ENCODE data around the gene TLE1. TPM values are rescaled to one million over a fixed set of nuclear protein-coding genes. Genes with fewer than 3 reads are reported as not detected.

The TLE1 gene
- total RNA-seq, 1 experiment from 2014 or later, result 21.9 TPM

- Mint-ChIP-seq H3K27me3 (ENCODE audit: insufficient read depth, unreplicated experiment) (no peaks in the 10 kb centered on the region), H3K9me3 (ENCODE audit: unreplicated experiment) (no peaks in the 10 kb centered on the region), H3K4me1 (ENCODE audit: insufficient read depth, unreplicated experiment) (peaks cover 11% of the 10 kb centered on the region), H3K27ac (ENCODE audit: low read depth, unreplicated experiment) (no peak overlapping the region), H3K36me3 (ENCODE audit: insufficient read depth, unreplicated experiment) (peaks cover 14% of the 10 kb centered on the region), H3K4me3 (ENCODE audit: unreplicated experiment) (no peak overlapping the region)
- ChIA-PET CTCF (no interaction called here), POLR2A (no interaction called here)
- DNase-seq (ENCODE audit: unreplicated experiment), result no peak
- TF ChIP-seq CTCF (IDR thresholded peaks at IDR 0.05; ENCODE audit: unreplicated experiment), result no peak
- BruUV-seq (replicated peaks), result no TSS peak
- intact Hi-C loops (cut with micrococcal nuclease), result no loop called here
Observed at GRCh38 chr9:81623778-81624177, 65.6 kb downstream of the TLE1 start.

GRCh38 chr9:81622471-81623255 is 66.7 kb downstream of the TLE1 start:
- Mint-ChIP-seq H3K36me3 (ENCODE audit: insufficient read depth, unreplicated experiment) (peaks cover 14% of the 10 kb centered on the region), H3K4me1 (ENCODE audit: insufficient read depth, unreplicated experiment) (peaks cover 11% of the 10 kb centered on the region), H3K4me3 (ENCODE audit: unreplicated experiment) (no peak overlapping the region), H3K9me3 (ENCODE audit: unreplicated experiment) (no peaks in the 10 kb centered on the region), H3K27ac (ENCODE audit: low read depth, unreplicated experiment) (no peak overlapping the region), H3K27me3 (ENCODE audit: insufficient read depth, unreplicated experiment) (no peaks in the 10 kb centered on the region)
- BruUV-seq (replicated peaks), result no TSS peak
- CTCF ChIA-PET, result interaction anchor here (0.6 to 1.2 kb wide), 2 partner anchors 985 to 1997 kb away, joined by 3 read pairs; no protein-coding TSS in a partner anchor
- TF ChIP-seq CTCF (IDR thresholded peaks at IDR 0.05; ENCODE audit: unreplicated experiment), result no peak
- no peak for DNase-seq (ENCODE audit: unreplicated experiment)
- POLR2A ChIA-PET, result no interaction called here
- intact Hi-C loops (cut with micrococcal nuclease), result no loop called here

- CTCF ChIA-PET, result interaction anchor here (1.2 to 1.5 kb wide), 3 partner anchors 20 to 1998 kb away, joined by 3 to 6 read pairs (median 5); no protein-coding TSS in a partner anchor
- H3K27ac Mint-ChIP-seq (ENCODE audit: low read depth, unreplicated experiment), result no peak overlapping the region
Observed at GRCh38 chr9:81621785-81622259, 67.5 kb downstream of the TLE1 start.

More at GRCh38 chr9:81621785-81622259, 67.5 kb downstream of the TLE1 start:
- BruUV-seq (replicated peaks), result no TSS peak
- POLR2A ChIA-PET, result no interaction called here
- TF ChIP-seq CTCF (IDR thresholded peaks at IDR 0.05; ENCODE audit: unreplicated experiment), result no peak
- no peak for DNase-seq (ENCODE audit: unreplicated experiment)
- H3K4me1 Mint-ChIP-seq (ENCODE audit: insufficient read depth, unreplicated experiment), result peaks cover 9% of the 10 kb centered on the region
- intact Hi-C loops (cut with micrococcal nuclease), result no loop called here
- peaks cover 16% of the 10 kb centered on the region for H3K36me3 Mint-ChIP-seq (ENCODE audit: insufficient read depth, unreplicated experiment)
- H3K9me3 Mint-ChIP-seq (ENCODE audit: unreplicated experiment), result no peaks in the 10 kb centered on the region
- no peak overlapping the region for H3K4me3 Mint-ChIP-seq (ENCODE audit: unreplicated experiment)
- H3K27me3 Mint-ChIP-seq (ENCODE audit: insufficient read depth, unreplicated experiment), result no peaks in the 10 kb centered on the region

All from MCF 10A (cell line).